Nephron progenitor cell (in vitro differentiated cells): ENCODE data around the gene SMCO3.
A peak's percentile ranks its signal among the peaks of the same experiment; 100 is the strongest.

Experiments
- DNase-seq: peaks from one replicate; pipeline ENCODE4 v3.0.0; 2021
- H3K27ac Mint-ChIP-seq: 2 replicates; pipeline ENCODE4 v1.8.0; 2021; ENCODE audit warnings: mild to moderate bottlenecking, moderate library complexity, mixed read lengths
- H3K27me3 Mint-ChIP-seq: 2 replicates; pipeline ENCODE4 v1.8.0; 2021; ENCODE audit warnings: mild to moderate bottlenecking, low read depth, mixed read lengths; ENCODE audit not compliant: poor library complexity
- H3K36me3 Mint-ChIP-seq: 2 replicates; pipeline ENCODE4 v1.8.0; 2021; ENCODE audit warnings: low read depth, mixed read lengths
- H3K4me1 Mint-ChIP-seq: 2 replicates; pipeline ENCODE4 v1.8.0; 2021; ENCODE audit warnings: mixed read lengths
- H3K4me3 Mint-ChIP-seq: 2 replicates; pipeline ENCODE4 v1.8.0; 2021; ENCODE audit warnings: mild to moderate bottlenecking, moderate library complexity, mixed read lengths
- H3K9me3 Mint-ChIP-seq: 2 replicates; pipeline ENCODE4 v1.8.0; 2021; ENCODE audit warnings: mild to moderate bottlenecking, moderate library complexity, mixed read lengths
- TF ChIP-seq, protein P1 (sequence below): fragments of 200-600 bp; sonication (generic); IDR thresholded peaks from 2 replicates; pipeline ENCODE4 v1.5.0; 2021; ENCODE audit warnings: antibody characterized with exemption

Gene SMCO3

DNA sequence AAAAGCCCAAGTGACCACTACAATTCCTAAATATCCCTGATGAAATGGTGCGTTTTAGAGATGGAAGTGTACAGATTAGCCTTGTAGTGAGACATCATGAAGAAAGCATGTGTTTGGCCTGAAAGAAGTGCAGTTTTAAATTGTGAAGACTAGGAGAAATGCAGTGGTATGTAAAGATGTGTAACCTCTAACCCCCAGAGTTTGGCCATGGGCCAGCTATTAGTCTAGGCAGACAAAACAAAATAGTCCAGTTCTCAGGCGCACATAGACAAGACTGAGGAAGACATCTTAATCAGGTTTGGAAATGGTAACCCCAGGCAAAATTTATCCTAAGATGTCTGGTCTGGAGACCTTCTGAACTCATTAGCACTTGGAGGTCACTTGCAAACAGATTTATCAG lies 34.1 kb downstream of the SMCO3 start:
- no peak overlapping the region for H3K4me3 Mint-ChIP-seq
- no peak for DNase-seq
- no peak overlapping the region for H3K27ac Mint-ChIP-seq
- H3K36me3 Mint-ChIP-seq = peaks cover 1% of the 10 kb centered on the region
- H3K4me1 Mint-ChIP-seq = peaks cover 36% of the 10 kb centered on the region
- H3K27me3 Mint-ChIP-seq = no peaks in the 10 kb centered on the region
- H3K9me3 Mint-ChIP-seq = no peaks in the 10 kb centered on the region
- TF ChIP-seq, protein P1, sequence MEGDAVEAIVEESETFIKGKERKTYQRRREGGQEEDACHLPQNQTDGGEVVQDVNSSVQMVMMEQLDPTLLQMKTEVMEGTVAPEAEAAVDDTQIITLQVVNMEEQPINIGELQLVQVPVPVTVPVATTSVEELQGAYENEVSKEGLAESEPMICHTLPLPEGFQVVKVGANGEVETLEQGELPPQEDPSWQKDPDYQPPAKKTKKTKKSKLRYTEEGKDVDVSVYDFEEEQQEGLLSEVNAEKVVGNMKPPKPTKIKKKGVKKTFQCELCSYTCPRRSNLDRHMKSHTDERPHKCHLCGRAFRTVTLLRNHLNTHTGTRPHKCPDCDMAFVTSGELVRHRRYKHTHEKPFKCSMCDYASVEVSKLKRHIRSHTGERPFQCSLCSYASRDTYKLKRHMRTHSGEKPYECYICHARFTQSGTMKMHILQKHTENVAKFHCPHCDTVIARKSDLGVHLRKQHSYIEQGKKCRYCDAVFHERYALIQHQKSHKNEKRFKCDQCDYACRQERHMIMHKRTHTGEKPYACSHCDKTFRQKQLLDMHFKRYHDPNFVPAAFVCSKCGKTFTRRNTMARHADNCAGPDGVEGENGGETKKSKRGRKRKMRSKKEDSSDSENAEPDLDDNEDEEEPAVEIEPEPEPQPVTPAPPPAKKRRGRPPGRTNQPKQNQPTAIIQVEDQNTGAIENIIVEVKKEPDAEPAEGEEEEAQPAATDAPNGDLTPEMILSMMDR = no peak

DNA sequence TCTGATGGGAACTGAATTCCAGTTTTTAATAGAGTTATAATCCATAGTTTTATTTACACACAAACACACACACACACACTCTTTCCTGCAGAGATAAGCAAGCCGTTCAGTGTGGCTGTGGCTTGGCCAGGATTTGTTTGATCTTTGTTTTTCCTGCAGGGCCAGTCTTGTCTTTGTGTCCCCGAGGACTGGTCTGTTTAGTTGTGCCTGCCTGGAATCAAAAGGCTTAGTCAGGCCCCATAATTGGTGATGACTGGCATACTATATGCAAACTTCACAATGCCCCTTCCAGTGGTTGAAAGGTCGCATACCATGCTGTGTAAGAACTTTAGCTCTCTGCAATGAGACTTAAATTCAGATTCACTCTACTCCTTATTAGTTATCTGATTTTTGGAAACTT lies 36.7 kb downstream of the SMCO3 start:
- H3K9me3 Mint-ChIP-seq = peaks cover under 1% of the 10 kb centered on the region
- H3K4me3 Mint-ChIP-seq = no peak overlapping the region
- TF ChIP-seq, protein P1 = no peak
- no peak overlapping the region for H3K27ac Mint-ChIP-seq
- peaks cover 48% of the 10 kb centered on the region for H3K4me1 Mint-ChIP-seq
- DNase-seq = no peak
- peaks cover 6% of the 10 kb centered on the region for H3K27me3 Mint-ChIP-seq
- H3K36me3 Mint-ChIP-seq = no peaks in the 10 kb centered on the region

DNA sequence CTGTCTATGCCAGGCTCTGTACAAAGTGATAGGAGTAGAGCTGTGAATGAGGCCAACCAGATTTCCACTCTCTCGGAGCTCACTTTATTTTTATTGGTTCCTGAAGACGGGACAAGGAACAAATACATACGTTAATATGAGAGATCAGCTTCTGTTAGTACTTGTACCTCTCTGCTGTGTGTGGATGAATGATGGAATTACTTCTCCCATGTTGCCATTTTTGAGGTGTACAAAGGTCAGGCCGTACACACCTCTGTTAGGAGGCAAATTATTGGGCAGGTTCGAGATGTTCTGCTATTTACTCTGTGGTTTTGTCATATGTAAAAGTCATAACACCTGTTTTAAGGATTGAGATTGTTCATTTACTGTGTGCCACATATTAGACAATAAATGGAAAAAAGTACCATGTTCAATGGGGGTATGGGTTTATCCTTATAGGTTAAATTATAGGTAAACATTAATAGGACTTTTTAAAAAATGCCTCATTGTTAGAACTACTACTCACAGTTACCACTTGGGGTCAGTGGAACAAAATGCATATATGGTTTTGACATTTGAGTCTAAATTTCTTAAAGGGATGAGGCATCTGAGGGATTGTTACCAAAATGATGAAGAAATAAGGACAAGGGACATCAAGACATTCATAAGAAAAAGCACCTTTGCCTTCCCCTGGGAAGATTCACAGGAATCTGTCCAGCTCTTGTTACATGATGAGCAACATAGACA lies 37.6 kb downstream of the SMCO3 start:
- peaks cover 56% of the 10 kb centered on the region for H3K4me1 Mint-ChIP-seq
- H3K36me3 Mint-ChIP-seq = no peaks in the 10 kb centered on the region
- H3K27me3 Mint-ChIP-seq = peaks cover 6% of the 10 kb centered on the region
- TF ChIP-seq, protein P1 = no peak
- H3K9me3 Mint-ChIP-seq = peaks cover 4% of the 10 kb centered on the region
- H3K27ac Mint-ChIP-seq = no peak overlapping the region
- peak overlapping the region; percentile 99 for H3K4me3 Mint-ChIP-seq
- DNase-seq = no peak

DNA sequence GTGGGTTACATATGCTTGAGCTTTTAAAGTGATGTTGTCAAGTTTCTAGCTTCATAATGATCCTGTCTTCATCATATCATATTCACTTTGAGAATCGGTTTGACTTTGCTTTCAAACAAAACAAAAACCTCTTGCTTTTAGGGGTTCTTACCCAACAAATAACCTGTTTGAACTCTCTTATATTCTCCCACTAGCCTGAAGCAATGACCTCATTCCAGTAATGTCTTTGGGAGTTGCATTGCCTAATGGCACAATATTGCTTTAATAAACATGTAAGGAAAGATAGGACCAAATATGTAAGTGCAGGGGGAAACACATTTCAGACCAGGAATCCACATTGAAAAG lies 38.4 kb downstream of the SMCO3 start:
- TF ChIP-seq, protein P1 = no peak
- peak overlapping the region; percentile 99 for H3K4me3 Mint-ChIP-seq
- peaks cover 56% of the 10 kb centered on the region for H3K4me1 Mint-ChIP-seq
- no peak for DNase-seq
- peaks cover 6% of the 10 kb centered on the region for H3K27me3 Mint-ChIP-seq
- no peak overlapping the region for H3K27ac Mint-ChIP-seq
- H3K9me3 Mint-ChIP-seq = peaks cover 4% of the 10 kb centered on the region
- no peaks in the 10 kb centered on the region for H3K36me3 Mint-ChIP-seq

DNA sequence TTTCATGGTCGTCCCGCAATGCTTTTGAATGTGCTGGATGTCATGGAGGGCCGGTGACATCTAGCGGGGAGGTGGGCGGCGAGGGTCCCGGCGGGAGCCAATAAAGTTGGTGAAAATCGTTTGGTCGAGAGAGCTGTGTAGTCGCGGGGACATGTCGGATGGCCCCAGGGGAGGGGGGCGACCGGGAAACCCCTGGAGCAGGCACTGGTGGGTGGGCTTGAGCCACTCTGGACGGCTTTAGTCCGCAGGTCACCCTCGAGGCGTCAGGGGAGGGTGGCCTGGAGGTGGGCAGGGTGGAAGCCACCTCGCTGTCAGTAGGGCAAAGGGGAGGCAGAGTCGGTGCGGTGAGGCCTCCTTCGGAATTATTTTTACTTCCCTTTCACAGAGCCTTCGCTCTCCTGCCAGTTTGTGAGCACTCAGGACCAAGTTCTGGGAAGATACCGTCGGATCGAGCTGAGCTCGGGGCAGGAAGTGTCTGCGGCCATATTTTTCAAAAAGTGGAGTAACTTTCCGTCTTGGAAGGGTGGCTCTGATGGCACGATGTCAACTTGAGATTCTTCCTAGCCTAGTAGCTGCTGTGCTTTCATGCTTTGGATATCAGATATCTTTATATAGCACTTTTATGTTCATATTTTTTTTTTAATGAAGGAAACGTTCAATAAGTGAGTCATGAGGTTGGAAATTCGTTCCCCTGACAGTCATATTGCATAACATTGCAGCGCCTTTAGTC lies 38.9 kb downstream of the SMCO3 start:
- peaks cover 4% of the 10 kb centered on the region for H3K9me3 Mint-ChIP-seq
- TF ChIP-seq, protein P1 = no peak
- peak; percentile 55 for DNase-seq
- H3K27ac Mint-ChIP-seq = peak overlapping the region; percentile 99
- H3K4me1 Mint-ChIP-seq = peaks cover 58% of the 10 kb centered on the region
- H3K36me3 Mint-ChIP-seq = no peaks in the 10 kb centered on the region
- H3K4me3 Mint-ChIP-seq = peak overlapping the region; percentile 99
- peaks cover 6% of the 10 kb centered on the region for H3K27me3 Mint-ChIP-seq
